NCI-H226 (cell line): ENCODE measurements around the gene MATN1.

ENCODE experiments used
- DNase-seq: peaks from one replicate; pipeline ENCODE4 v3.0.0-alpha.2; 2015

The MATN1 gene

DNA sequence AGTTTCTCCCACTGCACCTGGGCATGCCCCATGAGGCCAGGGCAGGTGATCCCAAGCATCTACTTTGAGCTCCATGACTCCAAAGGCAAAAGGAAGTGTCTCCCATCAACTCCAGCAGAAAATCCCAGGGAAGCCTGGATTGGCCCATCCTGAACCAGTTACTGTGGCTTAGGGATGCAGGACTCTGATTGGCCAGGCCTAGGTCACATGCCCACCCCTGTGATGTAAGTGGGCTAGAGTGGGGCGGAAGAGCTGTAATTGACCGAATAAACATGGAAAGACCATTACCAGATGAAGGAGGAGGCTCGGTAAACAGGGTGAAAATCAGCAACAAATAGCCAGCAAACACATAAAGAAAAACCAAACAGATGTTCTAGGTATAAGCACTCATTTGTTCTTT is 45.2 kb downstream of the MATN1 start:
- no peak for DNase-seq

DNA sequence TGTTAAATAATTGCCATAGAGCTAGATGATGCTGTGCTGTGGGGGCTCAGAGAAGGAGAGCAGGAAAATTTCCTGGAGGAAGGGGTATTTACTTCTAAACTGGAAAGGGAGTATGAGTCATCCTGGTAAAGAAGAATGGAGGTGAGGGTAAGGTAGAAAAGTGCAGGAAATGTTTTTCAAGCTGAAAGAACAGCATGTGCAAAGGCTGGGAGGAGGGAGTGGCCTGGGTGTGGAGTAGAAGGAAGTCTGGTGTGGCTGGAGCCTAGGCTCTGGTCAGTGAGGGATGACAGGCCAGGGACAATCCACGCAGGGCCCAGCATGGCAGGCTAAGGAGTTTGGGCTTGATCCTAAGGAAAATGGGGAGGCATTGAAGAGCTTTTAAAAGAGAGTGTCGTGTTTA is 45.9 kb downstream of the MATN1 start:
- DNase-seq: no peak

DNA sequence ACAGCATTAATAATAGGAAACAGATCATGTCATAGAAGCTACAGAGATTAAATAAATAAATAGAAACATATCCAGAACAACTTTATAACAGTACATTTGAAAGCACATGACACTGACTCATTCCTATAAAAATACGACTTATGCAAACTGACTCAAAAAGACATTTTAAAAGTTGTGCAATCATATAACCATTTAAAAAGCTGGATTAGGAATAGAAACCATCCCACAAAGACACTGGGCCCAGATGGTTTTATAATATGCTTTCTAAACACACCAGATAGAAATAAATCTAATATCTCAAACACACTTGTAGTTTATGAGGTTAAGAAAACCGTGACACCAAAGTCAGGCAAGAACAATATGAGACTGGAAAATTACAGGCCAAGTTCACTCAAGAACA is 47.6 kb downstream of the MATN1 start:
- no peak for DNase-seq

DNA sequence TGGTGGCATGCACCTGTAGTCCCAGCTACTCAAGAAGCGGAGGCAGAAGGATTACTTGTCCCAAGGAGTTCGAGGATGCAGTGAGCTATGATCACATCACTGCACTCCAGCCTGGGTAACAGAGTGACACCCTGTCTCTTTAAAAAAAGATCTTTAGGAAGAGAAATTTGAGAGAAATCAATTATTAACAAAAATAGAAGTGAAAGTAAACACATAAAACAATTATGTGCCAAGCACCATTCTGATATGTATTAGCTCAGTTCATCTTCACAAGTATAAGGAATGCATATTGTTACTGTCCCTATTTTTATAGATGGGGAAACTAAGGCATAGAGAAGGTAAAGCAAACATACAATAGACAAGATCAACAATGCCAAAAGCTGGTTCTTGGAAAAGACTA is 48.1 kb downstream of the MATN1 start:
- DNase-seq: no peak

DNA sequence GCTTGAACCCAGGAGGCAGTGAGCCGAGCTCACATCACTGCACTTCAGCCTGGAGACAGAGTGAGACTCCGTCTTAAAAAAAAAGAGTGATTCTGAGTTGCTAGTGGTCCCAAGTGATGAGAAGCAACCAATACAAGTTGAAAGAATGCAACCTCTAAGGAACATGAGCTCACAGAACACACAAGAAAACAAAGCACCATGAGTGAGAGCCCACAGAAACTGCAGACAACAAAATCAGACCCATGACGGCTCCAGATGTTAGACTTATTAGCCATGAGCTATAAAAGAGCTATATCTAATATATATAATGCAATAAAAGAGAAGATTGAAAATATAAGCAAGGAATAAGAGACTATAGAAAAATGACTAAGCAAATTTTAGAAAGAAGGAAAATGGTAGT is 50.0 kb downstream of the MATN1 start:
- DNase-seq: no peak

DNA sequence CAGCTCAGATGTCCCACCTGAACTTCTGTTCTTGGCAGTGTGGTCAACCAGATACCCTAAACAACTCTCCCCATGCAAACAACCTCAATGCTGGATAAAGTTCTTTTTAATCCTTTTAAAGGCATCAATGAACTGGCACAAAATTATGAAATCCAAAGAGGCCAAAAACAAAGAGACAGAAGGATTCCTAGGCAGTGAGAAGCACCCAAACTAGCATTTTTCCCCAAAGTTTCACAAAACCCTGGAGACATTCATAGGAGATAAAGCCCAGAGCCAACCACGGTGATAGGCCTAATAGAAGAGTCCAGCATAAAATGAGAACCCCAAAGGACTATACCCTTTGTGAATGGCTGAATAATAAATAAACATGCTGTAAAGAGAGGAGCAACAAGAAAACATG is 50.7 kb downstream of the MATN1 start:
- no peak for DNase-seq

DNA sequence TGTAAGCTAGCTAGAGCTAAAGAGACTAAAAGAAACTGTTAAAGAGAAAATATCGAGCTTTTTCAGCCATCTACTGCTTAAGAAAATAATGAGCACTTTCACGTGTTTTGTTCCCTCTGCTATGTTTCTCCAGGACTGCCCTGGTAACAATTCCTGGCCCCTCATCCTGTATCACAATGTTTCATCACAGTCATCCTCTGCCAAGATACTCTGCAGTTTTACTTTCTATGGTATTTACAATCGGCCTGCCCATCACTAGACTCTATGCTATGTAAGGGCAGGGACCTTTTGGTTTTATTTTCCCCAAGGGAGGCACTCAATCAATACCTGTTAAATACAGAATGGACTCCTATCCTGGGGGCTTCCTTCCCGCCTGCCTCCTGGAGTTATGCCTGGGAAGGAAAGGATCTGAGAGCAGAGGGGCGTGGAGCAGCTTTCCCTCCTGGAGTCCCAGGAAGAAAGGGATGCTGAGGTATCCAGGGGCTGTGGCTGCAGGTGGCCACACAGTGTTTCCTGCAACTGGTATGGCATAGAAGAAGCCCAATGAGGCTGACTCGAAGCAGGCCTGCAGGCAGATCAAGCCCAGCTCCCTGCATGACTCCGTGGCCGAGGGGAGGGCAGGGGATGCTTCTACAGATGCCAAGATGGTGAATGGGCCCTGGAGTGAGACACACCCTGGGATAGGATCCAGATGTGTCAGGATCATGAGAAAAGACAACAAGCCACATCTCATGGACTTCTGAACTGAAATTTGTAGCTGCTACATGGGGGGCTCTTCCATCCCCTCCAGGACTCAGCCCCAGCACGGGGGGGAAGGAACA is 52.9 kb downstream of the MATN1 start:
- DNase-seq: peak; percentile 42

DNA sequence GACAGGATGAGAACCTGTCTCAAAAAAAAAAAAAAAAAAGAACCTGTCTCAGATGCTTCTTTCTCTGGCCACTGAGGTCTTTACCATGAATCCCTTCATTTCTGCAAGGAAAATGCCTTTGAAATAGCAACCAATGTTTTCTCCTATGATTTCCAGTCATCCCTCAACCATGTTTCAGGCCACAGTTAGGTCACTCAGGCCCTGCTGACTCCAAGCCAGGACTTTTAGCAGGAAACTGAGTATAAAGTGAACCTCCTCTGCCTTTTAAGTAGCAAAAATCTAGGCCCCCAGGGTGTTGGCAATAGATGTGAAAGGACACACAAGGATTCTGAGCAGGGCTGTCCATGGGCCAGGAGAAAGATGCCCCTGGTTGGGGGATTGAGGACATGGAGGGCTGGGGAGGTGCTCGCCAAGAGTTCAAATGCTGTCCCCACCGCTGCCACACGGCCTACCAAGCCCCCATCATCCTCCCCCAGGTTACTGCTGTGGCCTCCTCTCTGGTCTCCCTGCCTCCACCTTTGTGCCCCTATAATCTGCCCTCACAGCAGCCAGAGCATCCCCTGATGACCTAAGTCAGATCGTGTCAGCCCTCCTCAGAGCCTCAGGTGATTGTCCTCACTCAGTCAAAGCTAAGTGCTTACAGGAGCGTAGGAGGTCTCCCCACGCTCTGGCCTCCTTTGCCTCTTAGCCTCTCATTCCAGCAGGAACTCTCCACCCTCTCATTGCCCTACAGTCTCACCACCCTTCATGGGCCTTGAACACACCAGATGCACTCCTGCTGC is 54.6 kb downstream of the MATN1 start:
- no peak for DNase-seq

DNA sequence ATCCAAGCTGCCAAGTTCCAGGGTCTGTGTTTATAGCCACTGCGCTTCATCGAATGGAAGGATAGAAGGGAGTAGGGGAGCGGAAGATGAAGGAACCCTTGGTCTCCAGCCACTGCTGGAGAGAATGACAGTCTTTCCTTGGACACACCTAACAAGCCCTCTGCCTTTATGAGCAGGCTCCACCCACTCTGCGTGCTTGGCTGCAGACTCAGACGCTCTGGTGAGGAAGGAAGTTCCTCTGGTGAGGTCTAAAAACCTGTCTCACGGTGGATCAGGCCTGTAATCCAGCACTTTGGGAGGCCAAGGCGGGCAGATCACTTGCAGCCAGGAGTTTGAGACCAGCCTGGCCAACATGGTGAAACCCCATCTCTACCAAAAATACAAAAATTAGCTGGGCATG is 55.4 kb downstream of the MATN1 start:
- DNase-seq: peak; percentile 38

DNA sequence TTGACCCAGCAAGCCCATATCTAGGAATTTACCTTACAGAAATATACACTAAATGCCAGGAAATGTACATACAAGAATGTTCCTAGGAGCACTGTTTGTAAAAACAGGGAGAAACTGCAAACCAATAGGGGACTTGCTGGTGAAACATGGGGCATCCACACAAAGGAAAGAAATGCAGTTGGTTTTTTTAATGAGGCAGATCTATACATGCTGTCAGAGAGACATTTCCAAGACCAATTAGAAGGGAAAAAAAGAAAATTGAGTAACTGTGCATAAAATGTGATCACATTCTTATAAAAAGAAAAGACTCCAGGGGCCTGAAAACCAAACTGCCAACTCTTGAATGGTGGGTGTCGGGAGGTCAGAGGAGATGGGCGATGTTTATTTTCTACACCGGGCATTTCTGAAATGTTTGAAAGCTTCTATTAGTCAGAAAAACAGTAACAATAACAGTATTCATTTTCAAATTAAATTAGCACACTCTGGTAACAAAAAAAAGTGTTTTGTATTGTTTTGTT is 56.6 kb downstream of the MATN1 start:
- no peak for DNase-seq

DNA sequence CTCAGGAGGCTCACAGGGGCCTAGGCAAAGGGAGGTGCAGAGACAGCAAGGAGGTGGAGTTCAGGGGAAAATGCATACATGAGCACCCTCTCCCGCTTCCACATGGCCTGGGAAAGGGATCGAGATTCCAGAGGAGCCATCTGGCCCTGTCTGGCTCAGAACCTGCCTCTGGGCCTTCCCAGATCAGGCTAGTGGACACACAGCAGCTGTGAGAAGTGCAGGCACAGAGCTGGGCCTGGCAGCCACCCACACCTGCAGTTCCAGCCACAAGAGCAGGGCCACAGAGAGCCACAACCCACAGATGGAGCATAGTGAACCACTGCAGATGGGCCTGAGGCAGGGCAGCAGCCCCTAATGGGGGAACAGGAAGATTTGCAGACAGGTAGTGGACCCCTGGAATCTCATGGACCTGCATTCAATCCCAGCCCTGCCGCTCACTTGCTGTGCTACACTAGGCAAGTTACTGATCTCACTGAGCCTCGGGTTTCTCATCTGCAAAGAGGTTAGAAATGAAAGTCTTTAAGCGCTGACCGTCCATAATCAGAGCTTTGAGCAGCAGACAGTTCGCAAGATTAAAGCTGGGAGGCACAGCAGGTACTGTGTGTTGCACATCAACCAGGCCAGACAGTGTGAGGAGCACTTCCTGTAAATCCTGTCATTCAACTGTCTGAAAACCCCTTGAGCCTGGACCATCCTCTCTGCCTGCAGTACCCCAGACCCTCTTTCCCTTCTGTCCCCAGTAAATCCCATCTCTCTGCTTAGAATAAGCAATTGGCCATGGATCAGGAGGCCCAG is 58.0 kb downstream of the MATN1 start:
- no peak for DNase-seq

DNA sequence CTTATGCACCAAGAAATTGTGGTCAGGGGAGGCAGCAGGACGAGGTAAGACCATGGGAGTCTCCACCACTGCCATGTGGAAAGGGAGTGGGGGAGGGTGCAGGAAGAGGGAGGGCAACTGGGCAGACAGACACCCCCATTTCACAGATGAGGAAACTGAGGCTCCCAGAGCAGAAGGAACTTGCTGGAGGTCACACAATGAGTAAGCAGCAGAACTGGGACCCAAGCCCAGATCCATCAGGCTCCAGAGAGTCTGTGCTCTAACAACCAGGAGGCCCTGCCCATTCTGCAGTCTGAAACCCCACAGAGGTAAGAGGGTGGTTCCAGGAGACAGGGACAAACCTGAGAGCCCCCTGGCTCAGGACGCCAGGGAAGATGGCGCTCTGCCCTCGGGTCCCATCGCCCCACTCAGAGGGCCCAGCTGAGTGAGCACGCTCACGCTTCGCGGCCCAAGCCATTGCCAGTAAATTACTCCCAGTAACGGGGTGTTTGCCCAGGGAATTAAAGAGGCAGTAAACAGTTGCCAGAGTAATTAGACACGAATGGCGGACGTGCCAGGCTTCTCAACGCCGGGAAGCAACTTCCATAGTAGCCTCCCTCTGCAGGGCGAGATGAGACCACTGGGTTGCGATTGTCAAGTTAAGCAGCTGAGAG is 59.2 kb downstream of the MATN1 start:
- no peak for DNase-seq

DNA sequence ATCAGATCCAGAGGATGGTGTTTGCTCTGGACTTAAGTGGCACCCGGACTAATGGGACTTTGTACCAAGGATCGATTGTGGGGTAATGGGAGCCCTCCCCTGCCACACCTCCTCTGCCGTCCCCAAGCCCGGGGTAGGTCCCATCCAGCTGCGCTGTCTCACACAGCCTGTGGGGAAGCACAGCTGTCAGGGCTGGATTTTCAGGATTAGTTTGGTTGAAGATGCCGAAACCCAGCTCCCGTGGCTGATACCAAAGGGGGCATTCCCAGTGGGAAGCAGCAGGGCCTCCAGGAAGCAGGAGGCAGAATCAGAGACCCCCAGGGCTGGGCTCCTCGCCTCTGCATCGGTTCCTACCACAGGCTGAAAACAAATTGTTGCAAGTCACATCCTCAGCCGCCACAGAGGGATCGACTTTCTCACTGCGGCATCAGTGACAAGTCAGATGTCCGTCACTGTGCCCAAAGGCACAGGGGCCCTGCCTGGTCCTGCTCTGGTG is 59.7 kb downstream of the MATN1 start:
- DNase-seq: no peak

DNA sequence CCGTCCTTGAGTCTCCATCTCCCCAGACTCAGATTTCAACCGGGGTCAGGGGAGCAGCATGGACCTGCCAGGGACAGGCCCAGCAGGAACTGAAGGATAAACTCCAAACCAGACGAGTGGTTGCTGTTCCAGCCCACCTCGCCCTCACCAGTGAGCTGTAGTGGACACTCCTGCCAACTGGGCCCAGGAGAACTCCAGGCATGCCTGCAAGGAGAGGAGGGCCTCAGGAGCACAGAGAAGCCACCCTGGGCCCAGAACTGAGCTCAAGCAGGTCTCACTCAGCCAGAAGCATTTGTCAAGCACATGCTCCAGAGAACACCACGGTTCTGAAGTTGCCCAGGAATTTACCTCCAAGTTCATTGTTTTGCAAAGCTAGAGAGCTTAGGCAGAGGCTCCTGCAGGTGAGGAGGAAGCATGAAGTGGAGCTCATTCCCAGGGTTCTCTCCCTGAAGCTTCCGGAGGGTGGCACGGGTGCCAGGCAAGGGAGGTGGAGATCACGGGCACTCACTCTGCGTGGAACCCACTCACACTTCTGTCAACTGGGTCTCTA is 61.0 kb downstream of the MATN1 start:
- no peak for DNase-seq

DNA sequence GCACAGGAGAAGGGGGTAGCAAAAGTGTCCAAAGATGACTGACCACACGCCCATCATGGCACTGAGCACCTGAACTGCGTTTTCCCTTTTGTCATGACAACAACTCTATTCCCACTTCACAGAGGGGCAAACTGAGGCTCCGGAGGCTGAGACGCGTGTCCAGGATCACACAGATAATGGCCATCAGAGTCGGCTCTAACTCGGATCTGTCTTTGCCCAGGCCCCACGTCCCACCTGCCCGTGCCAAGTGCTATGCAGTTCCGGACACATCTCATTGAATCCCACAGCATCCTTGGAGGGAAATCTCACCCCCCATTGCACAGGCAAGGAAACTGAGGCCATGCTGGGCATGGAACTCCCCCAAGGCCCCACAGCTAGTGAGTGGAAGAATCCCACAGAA is 62.1 kb downstream of the MATN1 start:
- DNase-seq: no peak
